Measurements from ENCODE around the gene RMND5B.

RMND5B gene

DNA sequence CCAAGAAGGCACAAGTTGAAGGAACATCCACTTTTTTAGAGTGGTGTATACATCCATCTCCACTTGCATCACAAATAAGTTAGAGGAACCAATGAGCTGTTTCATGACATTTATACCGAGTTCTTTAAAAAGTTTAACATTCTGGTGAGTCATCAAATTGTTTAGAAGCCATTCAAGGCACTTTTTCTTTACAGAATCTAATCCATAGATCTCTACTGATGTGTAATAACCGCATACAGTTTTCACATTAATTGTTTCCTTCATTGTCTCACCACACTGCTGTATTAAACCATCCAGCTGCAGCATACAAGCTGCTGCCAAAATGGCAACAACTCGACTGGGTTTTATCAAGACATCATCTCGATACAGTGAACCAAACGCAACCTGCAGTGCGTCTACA lies 55.6 kb downstream of the RMND5B start:
- peak overlapping the region; percentile 74 for H3K27ac ChIP-seq
- DNase-seq (ENCODE audit: low read depth, low spot score): no peak
- TF ChIP-seq FOXP2 (optimal IDR thresholded peaks at IDR 0.05; ENCODE audit: control extremely low read depth, extremely low read length, insufficient read depth): no peak
- TF ChIP-seq EZH2 (IDR thresholded peaks at IDR 0.05): no peak
- TF ChIP-seq POLR2AphosphoS5 (IDR thresholded peaks at IDR 0.05; ENCODE audit: borderline replicate concordance, low read depth, low read length): no peak
- H3K9ac ChIP-seq (ENCODE audit: insufficient read length): no peak overlapping the region
- no peak overlapping the region for H3K4me3 ChIP-seq
- no peaks in the 10 kb centered on the region for H3K36me3 ChIP-seq (ENCODE audit: insufficient read depth, low read length)
- no peaks in the 10 kb centered on the region for H3K9me3 ChIP-seq (ENCODE audit: low read depth, low read length)

GRCh38 chr5:178187014-178187413 lies 56.2 kb downstream of the RMND5B start, which contains the start of gene GMCL2:
Gene GMCL2 (minus strand): TSS chr5:178187371. CDS start chr5:178187299, 72 bp downstream.
- no peaks in the 10 kb centered on the region for H3K36me3 ChIP-seq (ENCODE audit: insufficient read depth, low read length)
- TF ChIP-seq FOXP2 (optimal IDR thresholded peaks at IDR 0.05; ENCODE audit: control extremely low read depth, extremely low read length, insufficient read depth) (no peak), POLR2AphosphoS5 (IDR thresholded peaks at IDR 0.05; ENCODE audit: borderline replicate concordance, low read depth, low read length) (no peak), EZH2 (IDR thresholded peaks at IDR 0.05) (no peak)
- DNase-seq (ENCODE audit: low read depth, low spot score): no peak
- no peak within 1 kb of the TSS for H3K9ac ChIP-seq (ENCODE audit: insufficient read length)
- H3K4me3 ChIP-seq: no peak within 1 kb of the TSS
- no peaks in the 10 kb centered on the region for H3K9me3 ChIP-seq (ENCODE audit: low read depth, low read length)
- peak within 1 kb of the TSS; percentile 74 for H3K27ac ChIP-seq

GRCh38 chr5:178189433-178189832 lies 58.6 kb downstream of the RMND5B start:
- no peak for DNase-seq (ENCODE audit: low read depth, low spot score)
- Histone ChIP-seq H3K4me3 (no peak overlapping the region), H3K9me3 (ENCODE audit: low read depth, low read length) (no peaks in the 10 kb centered on the region), H3K36me3 (ENCODE audit: insufficient read depth, low read length) (no peaks in the 10 kb centered on the region), H3K9ac (ENCODE audit: insufficient read length) (no peak overlapping the region), H3K27ac (no peak overlapping the region)
- no peak for TF ChIP-seq EZH2 (IDR thresholded peaks at IDR 0.05)
- no peak for TF ChIP-seq FOXP2 (optimal IDR thresholded peaks at IDR 0.05; ENCODE audit: control extremely low read depth, extremely low read length, insufficient read depth)
- no peak for TF ChIP-seq POLR2AphosphoS5 (IDR thresholded peaks at IDR 0.05; ENCODE audit: borderline replicate concordance, low read depth, low read length)

GRCh38 chr5:178191661-178192060 lies 60.8 kb downstream of the RMND5B start:
- H3K27ac ChIP-seq: no peak overlapping the region
- TF ChIP-seq FOXP2 (optimal IDR thresholded peaks at IDR 0.05; ENCODE audit: control extremely low read depth, extremely low read length, insufficient read depth) (no peak), EZH2 (IDR thresholded peaks at IDR 0.05) (no peak), POLR2AphosphoS5 (IDR thresholded peaks at IDR 0.05; ENCODE audit: borderline replicate concordance, low read depth, low read length) (no peak)
- H3K4me3 ChIP-seq: no peak overlapping the region
- H3K9me3 ChIP-seq (ENCODE audit: low read depth, low read length): no peaks in the 10 kb centered on the region
- H3K36me3 ChIP-seq (ENCODE audit: insufficient read depth, low read length): no peaks in the 10 kb centered on the region
- no peak overlapping the region for H3K9ac ChIP-seq (ENCODE audit: insufficient read length)
- no peak for DNase-seq (ENCODE audit: low read depth, low spot score)

DNA sequence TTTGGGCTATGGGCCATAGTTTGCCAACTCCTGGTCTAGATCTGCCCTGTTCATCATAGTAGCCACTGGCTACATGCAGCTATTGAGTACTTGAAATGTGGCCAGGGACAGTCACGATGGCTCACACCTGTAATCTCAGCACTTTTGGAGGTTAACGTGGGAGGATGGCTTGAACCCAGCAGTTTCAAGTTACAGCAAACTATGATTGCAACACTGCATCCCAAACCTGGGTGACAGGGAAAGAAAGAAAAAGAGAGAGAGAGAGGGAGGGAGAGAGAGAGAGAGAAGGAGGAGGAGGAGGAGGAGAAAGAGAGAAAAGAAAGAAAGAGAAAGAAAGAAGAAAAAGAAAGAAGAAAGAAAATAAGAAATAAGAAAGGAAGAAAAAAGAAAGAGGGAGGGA lies 61.4 kb downstream of the RMND5B start:
- TF ChIP-seq POLR2AphosphoS5 (IDR thresholded peaks at IDR 0.05; ENCODE audit: borderline replicate concordance, low read depth, low read length) (no peak), EZH2 (IDR thresholded peaks at IDR 0.05) (no peak), FOXP2 (optimal IDR thresholded peaks at IDR 0.05; ENCODE audit: control extremely low read depth, extremely low read length, insufficient read depth) (no peak)
- DNase-seq (ENCODE audit: low read depth, low spot score): no peak
- Histone ChIP-seq H3K4me3 (no peak overlapping the region), H3K36me3 (ENCODE audit: insufficient read depth, low read length) (no peaks in the 10 kb centered on the region), H3K27ac (no peak overlapping the region), H3K9ac (ENCODE audit: insufficient read length) (no peak overlapping the region), H3K9me3 (ENCODE audit: low read depth, low read length) (no peaks in the 10 kb centered on the region)

DNA sequence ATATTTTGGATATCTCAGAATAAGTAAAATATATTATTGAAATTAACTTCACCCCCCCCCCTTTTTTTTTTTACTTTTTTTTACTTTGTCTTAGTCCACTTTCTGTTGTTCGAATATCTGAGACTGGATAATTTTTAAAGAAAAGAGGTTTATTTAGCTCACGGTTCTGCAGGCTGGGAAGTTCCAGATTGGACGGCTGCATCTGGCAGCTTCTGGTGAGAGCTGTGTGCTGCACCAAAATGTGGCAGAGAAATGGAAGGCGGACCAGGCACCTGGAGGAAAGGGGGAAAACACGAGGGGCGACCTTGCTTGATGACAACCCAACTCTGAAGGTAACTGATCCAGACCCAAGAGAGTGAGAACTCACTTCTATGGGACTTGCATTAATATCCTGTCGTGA lies 62.0 kb downstream of the RMND5B start:
- Histone ChIP-seq H3K36me3 (ENCODE audit: insufficient read depth, low read length) (no peaks in the 10 kb centered on the region), H3K9ac (ENCODE audit: insufficient read length) (no peak overlapping the region), H3K27ac (no peak overlapping the region), H3K9me3 (ENCODE audit: low read depth, low read length) (no peaks in the 10 kb centered on the region), H3K4me3 (no peak overlapping the region)
- no peak for TF ChIP-seq FOXP2 (optimal IDR thresholded peaks at IDR 0.05; ENCODE audit: control extremely low read depth, extremely low read length, insufficient read depth)
- TF ChIP-seq EZH2 (IDR thresholded peaks at IDR 0.05): no peak
- no peak for TF ChIP-seq POLR2AphosphoS5 (IDR thresholded peaks at IDR 0.05; ENCODE audit: borderline replicate concordance, low read depth, low read length)
- no peak for DNase-seq (ENCODE audit: low read depth, low spot score)

GRCh38 chr5:178193251-178193809 lies 62.5 kb downstream of the RMND5B start:
- TF ChIP-seq POLR2AphosphoS5 (IDR thresholded peaks at IDR 0.05; ENCODE audit: borderline replicate concordance, low read depth, low read length): no peak
- no peak for TF ChIP-seq FOXP2 (optimal IDR thresholded peaks at IDR 0.05; ENCODE audit: control extremely low read depth, extremely low read length, insufficient read depth)
- TF ChIP-seq EZH2 (IDR thresholded peaks at IDR 0.05): no peak
- Histone ChIP-seq H3K9me3 (ENCODE audit: low read depth, low read length) (no peaks in the 10 kb centered on the region), H3K36me3 (ENCODE audit: insufficient read depth, low read length) (no peaks in the 10 kb centered on the region), H3K27ac (no peak overlapping the region), H3K9ac (ENCODE audit: insufficient read length) (no peak overlapping the region), H3K4me3 (no peak overlapping the region)
- DNase-seq (ENCODE audit: low read depth, low spot score): no peak

GRCh38 chr5:178194026-178194425 lies 63.2 kb downstream of the RMND5B start:
- Histone ChIP-seq H3K36me3 (ENCODE audit: insufficient read depth, low read length) (no peaks in the 10 kb centered on the region), H3K27ac (no peak overlapping the region), H3K4me3 (no peak overlapping the region), H3K9ac (ENCODE audit: insufficient read length) (no peak overlapping the region), H3K9me3 (ENCODE audit: low read depth, low read length) (no peaks in the 10 kb centered on the region)
- no peak for TF ChIP-seq EZH2 (IDR thresholded peaks at IDR 0.05)
- peak; percentile 20 for TF ChIP-seq FOXP2 (optimal IDR thresholded peaks at IDR 0.05; ENCODE audit: control extremely low read depth, extremely low read length, insufficient read depth)
- TF ChIP-seq POLR2AphosphoS5 (IDR thresholded peaks at IDR 0.05; ENCODE audit: borderline replicate concordance, low read depth, low read length): no peak
- no peak for DNase-seq (ENCODE audit: low read depth, low spot score)

DNA sequence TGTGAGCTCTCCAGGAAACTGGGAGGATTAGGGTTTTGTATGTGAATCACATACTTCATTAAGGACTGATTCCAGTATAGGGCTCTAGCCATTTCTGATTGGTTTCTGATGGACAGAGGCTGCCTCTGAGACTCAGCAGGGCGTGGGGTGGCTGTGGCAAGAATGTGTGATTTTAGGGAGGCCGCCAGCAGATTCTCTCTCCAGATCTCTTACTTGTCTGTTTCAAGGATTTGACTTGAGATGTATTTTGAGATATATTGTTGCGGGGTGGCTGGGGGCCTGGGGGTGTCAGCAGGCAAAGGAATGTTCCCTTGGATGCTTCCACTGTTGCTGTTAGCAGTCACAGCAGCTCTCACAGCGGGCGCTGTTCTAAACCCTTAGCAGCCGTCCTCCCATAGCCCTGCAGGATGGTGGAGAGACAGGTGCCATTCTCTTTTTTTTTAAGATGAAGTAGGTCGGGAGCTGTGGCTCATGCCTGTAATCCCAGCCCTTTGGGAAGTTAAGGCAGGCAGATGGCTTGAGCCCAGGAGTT lies 65.5 kb downstream of the RMND5B start:
- Histone ChIP-seq H3K9ac (ENCODE audit: insufficient read length) (no peak overlapping the region), H3K9me3 (ENCODE audit: low read depth, low read length) (no peaks in the 10 kb centered on the region), H3K27ac (no peak overlapping the region), H3K4me3 (no peak overlapping the region), H3K36me3 (ENCODE audit: insufficient read depth, low read length) (no peaks in the 10 kb centered on the region)
- TF ChIP-seq FOXP2 (optimal IDR thresholded peaks at IDR 0.05; ENCODE audit: control extremely low read depth, extremely low read length, insufficient read depth) (no peak), EZH2 (IDR thresholded peaks at IDR 0.05) (no peak), POLR2AphosphoS5 (IDR thresholded peaks at IDR 0.05; ENCODE audit: borderline replicate concordance, low read depth, low read length) (no peak)
- no peak for DNase-seq (ENCODE audit: low read depth, low spot score)
